ENCODE measurements around the gene PIWIL4.

Gene PIWIL4

DNA sequence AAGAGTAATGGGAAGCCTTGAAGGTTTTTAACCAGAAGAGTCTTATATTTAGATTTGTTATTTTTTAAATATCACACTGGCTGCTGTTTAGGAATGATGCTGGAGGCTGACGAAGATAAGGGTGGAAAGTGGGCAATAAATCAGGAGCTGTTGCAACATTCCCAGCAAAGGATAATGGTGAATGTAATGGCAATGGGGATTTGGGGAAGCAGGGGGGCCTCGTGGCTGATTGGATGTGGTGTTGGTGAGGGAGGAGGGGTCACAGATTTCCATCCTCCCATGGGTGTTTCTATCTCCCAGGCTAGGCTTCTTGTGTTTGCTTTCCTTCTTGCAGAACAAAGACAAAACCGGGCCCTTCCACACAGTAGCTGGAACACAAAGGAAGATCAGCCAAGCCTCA is 80.8 kb downstream of the PIWIL4 start:
- peak overlapping the region; percentile 25 for H3K9ac ChIP-seq (ENCODE audit: low read length)

DNA sequence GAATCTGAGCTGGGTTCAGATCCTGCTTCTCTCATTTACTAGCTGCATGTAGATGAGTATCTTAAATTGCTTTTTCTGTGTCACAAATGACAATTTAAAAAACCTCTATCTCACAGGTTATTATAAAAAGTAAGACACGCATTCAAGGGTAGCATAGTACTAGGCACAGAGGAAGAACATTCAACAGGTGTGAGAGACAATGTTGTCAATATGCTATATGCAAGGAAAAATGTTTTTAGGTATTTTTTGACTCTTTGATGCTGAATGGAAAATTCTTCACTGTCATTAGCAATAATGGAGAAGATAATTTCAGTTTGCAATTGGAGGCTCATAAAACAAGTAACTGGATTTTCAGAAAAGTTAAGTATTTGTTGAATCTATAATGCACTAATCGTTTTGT is 81.6 kb downstream of the PIWIL4 start:
- Histone ChIP-seq H3K4me1 (ENCODE audit: control insufficient read depth, low read depth, low read length) (peaks cover 52% of the 10 kb centered on the region), H3K27ac (ENCODE audit: low read length) (no peak overlapping the region), H3K36me3 (ENCODE audit: control insufficient read depth, low read depth, low read length) (peaks cover 9% of the 10 kb centered on the region), H3K9ac (ENCODE audit: low read length) (peak overlapping the region; percentile 25), H3K27me3 (ENCODE audit: control insufficient read depth, insufficient read depth, low read length) (no peaks in the 10 kb centered on the region), H3K4me3 (ENCODE audit: low read length) (peak overlapping the region; percentile 12), H3K9me3 (ENCODE audit: control insufficient read depth, low read depth, low read length) (no peaks in the 10 kb centered on the region)

More for the DNA sequence above, 80.8 kb downstream of the PIWIL4 start:
- no peaks in the 10 kb centered on the region for H3K9me3 ChIP-seq (ENCODE audit: control insufficient read depth, low read depth, low read length)
- no peaks in the 10 kb centered on the region for H3K27me3 ChIP-seq (ENCODE audit: control insufficient read depth, insufficient read depth, low read length)
- H3K36me3 ChIP-seq (ENCODE audit: control insufficient read depth, low read depth, low read length): peaks cover 9% of the 10 kb centered on the region
- H3K4me1 ChIP-seq (ENCODE audit: control insufficient read depth, low read depth, low read length): peaks cover 44% of the 10 kb centered on the region
- H3K27ac ChIP-seq (ENCODE audit: low read length): no peak overlapping the region
- peak overlapping the region; percentile 12 for H3K4me3 ChIP-seq (ENCODE audit: low read length)

DNA sequence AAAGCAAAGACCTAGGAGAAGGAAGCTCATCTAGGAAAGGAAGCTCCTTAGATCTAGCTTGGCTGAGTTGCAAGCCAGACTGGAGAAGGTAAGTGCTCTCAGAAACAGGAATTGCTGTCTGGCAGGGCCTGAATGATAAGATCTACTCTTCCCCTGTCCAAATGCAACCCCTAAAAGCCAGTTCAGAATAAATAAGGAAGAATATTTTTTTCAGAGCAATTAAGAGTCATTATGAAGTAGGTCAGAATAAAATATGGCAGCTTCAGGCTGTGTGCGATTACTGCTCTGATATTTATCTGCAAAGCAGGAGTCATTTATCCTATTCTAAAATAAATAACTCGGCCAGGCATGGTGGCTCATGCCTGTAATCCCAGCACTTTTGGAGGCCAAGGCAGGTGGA is 82.1 kb downstream of the PIWIL4 start:
- H3K27me3 ChIP-seq (ENCODE audit: control insufficient read depth, insufficient read depth, low read length): no peaks in the 10 kb centered on the region

DNA sequence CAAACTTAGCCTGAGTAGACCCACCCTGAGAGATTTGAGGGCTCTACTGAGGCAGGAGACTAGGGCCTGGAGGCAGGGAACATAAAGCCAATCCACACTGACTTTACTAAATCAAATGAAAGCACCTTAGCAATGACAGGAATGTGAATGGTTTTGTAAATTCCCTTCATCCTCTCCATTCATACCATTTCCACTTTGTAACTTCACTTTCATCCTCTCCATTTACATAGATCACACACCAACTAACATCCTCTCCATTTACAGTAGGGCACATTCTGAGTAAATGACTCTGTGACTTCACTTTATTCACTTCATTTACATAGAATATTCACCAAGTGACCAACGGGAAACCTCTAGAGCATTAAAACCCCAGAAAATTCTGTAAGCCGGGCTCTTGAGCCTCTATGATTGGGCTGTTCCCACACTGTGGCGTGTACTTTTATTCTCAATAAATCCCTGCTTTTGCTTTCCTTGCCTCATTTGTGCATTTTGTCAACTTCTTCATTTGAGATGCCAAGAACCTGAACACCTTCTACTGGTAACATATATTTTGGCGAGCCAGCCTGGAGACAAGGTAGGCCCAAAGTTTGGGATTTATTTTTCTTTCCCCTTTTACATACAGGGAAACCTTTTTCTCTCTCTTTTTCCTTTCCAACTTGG is 82.9 kb downstream of the PIWIL4 start:
- Histone ChIP-seq H3K4me1 (ENCODE audit: control insufficient read depth, low read depth, low read length) (peaks cover 60% of the 10 kb centered on the region), H3K4me3 (ENCODE audit: low read length) (peak overlapping the region; percentile 77), H3K27ac (ENCODE audit: low read length) (peak overlapping the region; percentile 56), H3K9me3 (ENCODE audit: control insufficient read depth, low read depth, low read length) (no peaks in the 10 kb centered on the region), H3K9ac (ENCODE audit: low read length) (peak overlapping the region; percentile 79), H3K36me3 (ENCODE audit: control insufficient read depth, low read depth, low read length) (peaks cover 12% of the 10 kb centered on the region), H3K27me3 (ENCODE audit: control insufficient read depth, insufficient read depth, low read length) (no peaks in the 10 kb centered on the region)

More for the DNA sequence above, 82.1 kb downstream of the PIWIL4 start:
- Histone ChIP-seq H3K9ac (ENCODE audit: low read length) (no peak overlapping the region), H3K27ac (ENCODE audit: low read length) (no peak overlapping the region), H3K9me3 (ENCODE audit: control insufficient read depth, low read depth, low read length) (no peaks in the 10 kb centered on the region), H3K4me1 (ENCODE audit: control insufficient read depth, low read depth, low read length) (peaks cover 52% of the 10 kb centered on the region), H3K36me3 (ENCODE audit: control insufficient read depth, low read depth, low read length) (peaks cover 9% of the 10 kb centered on the region), H3K4me3 (ENCODE audit: low read length) (peak overlapping the region; percentile 12)

DNA sequence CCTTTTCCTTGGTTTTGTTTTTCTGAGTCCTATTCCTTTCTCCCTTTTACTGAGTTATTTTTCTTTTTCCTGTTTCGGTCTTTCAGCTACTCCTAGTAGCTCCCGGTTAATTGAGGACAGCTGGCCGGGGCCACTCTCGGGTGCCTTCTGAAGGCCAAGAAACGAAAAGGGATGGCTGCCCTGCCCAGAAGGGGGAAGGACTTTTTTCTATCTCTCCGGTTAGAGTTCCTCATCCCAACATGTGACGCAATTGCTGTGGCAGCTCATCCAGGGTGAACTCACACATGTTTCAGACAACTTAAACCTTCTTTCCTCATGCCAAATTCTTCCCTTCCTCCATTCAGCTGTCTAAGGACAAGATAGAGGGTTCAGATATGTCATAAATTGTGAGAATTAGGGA is 83.6 kb downstream of the PIWIL4 start:
- peaks cover 66% of the 10 kb centered on the region for H3K4me1 ChIP-seq (ENCODE audit: control insufficient read depth, low read depth, low read length)
- no peaks in the 10 kb centered on the region for H3K9me3 ChIP-seq (ENCODE audit: control insufficient read depth, low read depth, low read length)
- peak overlapping the region; percentile 79 for H3K9ac ChIP-seq (ENCODE audit: low read length)
- H3K27me3 ChIP-seq (ENCODE audit: control insufficient read depth, insufficient read depth, low read length): no peaks in the 10 kb centered on the region
- H3K27ac ChIP-seq (ENCODE audit: low read length): peak overlapping the region; percentile 56
- H3K36me3 ChIP-seq (ENCODE audit: control insufficient read depth, low read depth, low read length): peaks cover 16% of the 10 kb centered on the region
- peak overlapping the region; percentile 77 for H3K4me3 ChIP-seq (ENCODE audit: low read length)

DNA sequence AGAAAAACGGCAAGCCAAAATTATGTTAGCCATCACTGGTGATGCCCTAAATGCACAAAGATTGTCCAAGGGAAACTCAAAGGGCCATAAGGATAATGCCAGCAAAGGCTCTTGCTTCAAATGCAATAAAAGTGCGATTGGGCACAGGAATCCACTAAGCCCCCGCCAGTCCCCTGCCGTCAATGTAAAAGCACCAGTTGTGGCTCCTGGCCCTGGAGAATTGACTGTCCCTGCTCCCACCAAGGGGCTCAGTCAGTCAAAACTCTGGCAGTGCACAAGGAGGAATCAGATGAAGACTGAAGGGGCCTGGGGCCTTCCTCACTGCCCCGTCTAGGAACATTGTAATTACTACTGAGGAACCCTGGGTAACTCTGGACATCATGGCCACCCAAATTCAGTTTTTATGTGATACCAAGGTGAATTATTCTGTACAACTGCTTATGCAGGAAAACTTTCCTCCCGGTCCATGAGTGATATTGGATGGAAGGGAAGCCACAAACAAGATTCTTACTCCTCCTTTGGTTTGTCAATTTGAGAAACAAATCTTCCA is 85.6 kb downstream of the PIWIL4 start:
- peak overlapping the region; percentile 20 for H3K9ac ChIP-seq (ENCODE audit: low read length)
- H3K9me3 ChIP-seq (ENCODE audit: control insufficient read depth, low read depth, low read length): no peaks in the 10 kb centered on the region
- H3K4me1 ChIP-seq (ENCODE audit: control insufficient read depth, low read depth, low read length): peaks cover 77% of the 10 kb centered on the region
- H3K36me3 ChIP-seq (ENCODE audit: control insufficient read depth, low read depth, low read length): peaks cover 32% of the 10 kb centered on the region
- peak overlapping the region; percentile 77 for H3K4me3 ChIP-seq (ENCODE audit: low read length)
- H3K27ac ChIP-seq (ENCODE audit: low read length): no peak overlapping the region
- H3K27me3 ChIP-seq (ENCODE audit: control insufficient read depth, insufficient read depth, low read length): no peaks in the 10 kb centered on the region

DNA sequence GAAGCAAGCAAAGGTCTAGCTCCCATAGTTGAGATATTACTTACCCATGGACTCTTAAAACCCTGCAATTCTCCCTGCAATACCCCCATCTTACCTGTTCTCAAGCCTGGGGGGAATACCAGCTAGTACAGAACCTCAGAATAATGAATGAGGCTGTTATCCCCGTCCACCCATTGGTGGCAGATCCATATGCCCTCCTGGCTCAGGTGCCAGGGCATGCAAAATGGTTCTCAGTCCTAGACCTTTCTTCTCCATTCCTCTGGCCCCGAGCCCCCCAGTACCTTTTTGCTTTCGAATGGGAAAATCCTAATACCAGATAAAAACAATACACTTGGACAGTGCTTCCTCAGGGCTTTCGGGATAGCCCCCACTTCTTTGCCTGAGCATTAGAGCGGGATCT is 86.4 kb downstream of the PIWIL4 start:
- no peaks in the 10 kb centered on the region for H3K27me3 ChIP-seq (ENCODE audit: control insufficient read depth, insufficient read depth, low read length)
- H3K27ac ChIP-seq (ENCODE audit: low read length): no peak overlapping the region
- H3K4me1 ChIP-seq (ENCODE audit: control insufficient read depth, low read depth, low read length): peaks cover 70% of the 10 kb centered on the region

DNA sequence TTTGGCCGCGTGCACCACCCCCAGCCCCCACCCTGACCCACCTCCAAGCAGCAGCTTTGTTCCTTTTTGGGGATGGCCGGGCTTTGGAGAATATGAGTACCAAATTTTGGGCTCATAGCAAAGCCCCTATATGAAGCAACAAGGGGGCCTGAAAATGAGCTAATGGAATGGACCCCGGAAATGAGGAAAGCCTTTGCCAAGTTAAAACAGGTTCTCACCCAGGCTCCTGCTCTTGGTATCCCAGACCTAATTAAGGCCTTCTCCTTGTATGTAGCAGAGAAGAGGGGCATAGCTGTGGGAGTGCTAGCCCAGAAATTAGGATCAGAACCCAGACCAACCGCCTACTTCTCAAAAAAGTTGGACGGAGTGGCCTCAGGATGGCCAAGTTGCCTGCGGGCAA is 87.0 kb downstream of the PIWIL4 start:
- Histone ChIP-seq H3K36me3 (ENCODE audit: control insufficient read depth, low read depth, low read length) (peaks cover 35% of the 10 kb centered on the region), H3K9me3 (ENCODE audit: control insufficient read depth, low read depth, low read length) (no peaks in the 10 kb centered on the region), H3K4me1 (ENCODE audit: control insufficient read depth, low read depth, low read length) (peaks cover 63% of the 10 kb centered on the region), H3K27ac (ENCODE audit: low read length) (no peak overlapping the region), H3K9ac (ENCODE audit: low read length) (no peak overlapping the region), H3K27me3 (ENCODE audit: control insufficient read depth, insufficient read depth, low read length) (no peaks in the 10 kb centered on the region), H3K4me3 (ENCODE audit: low read length) (no peak overlapping the region)

More for the DNA sequence above, 86.4 kb downstream of the PIWIL4 start:
- no peak overlapping the region for H3K9ac ChIP-seq (ENCODE audit: low read length)
- H3K36me3 ChIP-seq (ENCODE audit: control insufficient read depth, low read depth, low read length): peaks cover 35% of the 10 kb centered on the region
- H3K4me3 ChIP-seq (ENCODE audit: low read length): peak overlapping the region; percentile 77
- no peaks in the 10 kb centered on the region for H3K9me3 ChIP-seq (ENCODE audit: control insufficient read depth, low read depth, low read length)

DNA sequence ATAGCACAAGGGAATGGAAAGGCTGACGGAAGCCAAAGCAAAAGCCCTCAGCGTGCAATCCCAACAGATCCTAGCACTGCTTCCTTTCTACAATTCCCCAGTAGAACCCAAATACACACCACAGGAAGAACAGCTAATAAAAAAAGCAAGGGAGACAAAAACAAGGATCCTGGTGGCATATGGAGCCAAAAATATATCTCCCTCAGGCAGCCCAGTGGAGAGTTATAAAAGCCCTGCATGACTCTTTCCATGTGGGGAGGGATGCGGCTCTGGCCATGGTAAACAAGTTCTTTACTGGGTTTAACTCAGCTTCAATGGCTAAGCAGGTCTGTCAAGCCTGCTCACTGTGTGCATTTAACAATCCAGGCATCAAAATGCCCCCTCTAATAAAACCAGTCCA is 88.1 kb downstream of the PIWIL4 start:
- Histone ChIP-seq H3K4me1 (ENCODE audit: control insufficient read depth, low read depth, low read length) (peaks cover 56% of the 10 kb centered on the region), H3K27ac (ENCODE audit: low read length) (no peak overlapping the region), H3K4me3 (ENCODE audit: low read length) (no peak overlapping the region), H3K9ac (ENCODE audit: low read length) (no peak overlapping the region), H3K36me3 (ENCODE audit: control insufficient read depth, low read depth, low read length) (peaks cover 35% of the 10 kb centered on the region), H3K27me3 (ENCODE audit: control insufficient read depth, insufficient read depth, low read length) (no peaks in the 10 kb centered on the region), H3K9me3 (ENCODE audit: control insufficient read depth, low read depth, low read length) (no peaks in the 10 kb centered on the region)

DNA sequence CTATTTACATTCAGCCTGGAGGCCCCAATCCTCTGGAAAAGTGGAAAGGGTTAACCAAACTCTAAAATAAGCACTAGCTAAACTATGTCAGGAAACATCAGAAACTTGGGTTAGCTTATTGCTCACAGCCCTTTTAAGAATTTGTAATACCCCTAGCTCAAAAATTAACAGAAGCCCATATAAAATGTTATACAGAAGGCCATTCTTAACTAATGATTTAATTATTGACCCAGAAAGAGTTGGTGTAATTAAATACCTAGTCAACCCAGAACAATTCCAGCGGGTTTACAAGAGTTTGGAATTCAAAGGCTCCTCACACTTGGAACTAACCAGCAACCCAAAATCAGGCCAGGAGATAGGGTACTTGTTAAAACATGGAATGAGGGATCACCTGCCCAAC is 88.8 kb downstream of the PIWIL4 start:
- H3K9ac ChIP-seq (ENCODE audit: low read length): no peak overlapping the region
- H3K27me3 ChIP-seq (ENCODE audit: control insufficient read depth, insufficient read depth, low read length): no peaks in the 10 kb centered on the region
- H3K36me3 ChIP-seq (ENCODE audit: control insufficient read depth, low read depth, low read length): peaks cover 32% of the 10 kb centered on the region
- no peak overlapping the region for H3K4me3 ChIP-seq (ENCODE audit: low read length)
- peaks cover 50% of the 10 kb centered on the region for H3K4me1 ChIP-seq (ENCODE audit: control insufficient read depth, low read depth, low read length)
- H3K27ac ChIP-seq (ENCODE audit: low read length): no peak overlapping the region
- H3K9me3 ChIP-seq (ENCODE audit: control insufficient read depth, low read depth, low read length): no peaks in the 10 kb centered on the region

DNA sequence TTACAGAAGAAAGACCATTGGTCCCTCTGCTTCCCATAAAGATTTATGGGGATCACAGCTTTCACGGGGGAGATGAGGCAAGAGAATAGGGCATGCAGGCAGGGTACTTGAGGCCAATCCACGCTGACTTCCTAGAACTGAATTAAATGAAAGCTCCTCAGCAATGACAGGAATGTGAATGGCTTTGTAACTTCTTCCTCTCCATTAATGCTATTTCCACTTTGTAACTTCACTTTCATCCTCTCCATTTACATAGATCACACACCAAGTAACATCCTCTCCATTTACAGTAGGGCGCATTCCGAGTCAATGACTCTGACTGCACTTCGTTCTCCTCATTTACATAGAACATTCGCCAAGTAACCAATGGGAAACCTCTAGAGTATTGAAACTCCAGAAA is 89.8 kb downstream of the PIWIL4 start:
- H3K36me3 ChIP-seq (ENCODE audit: control insufficient read depth, low read depth, low read length): peaks cover 35% of the 10 kb centered on the region
- no peaks in the 10 kb centered on the region for H3K27me3 ChIP-seq (ENCODE audit: control insufficient read depth, insufficient read depth, low read length)
- H3K4me3 ChIP-seq (ENCODE audit: low read length): no peak overlapping the region
- H3K4me1 ChIP-seq (ENCODE audit: control insufficient read depth, low read depth, low read length): peaks cover 54% of the 10 kb centered on the region
- no peak overlapping the region for H3K27ac ChIP-seq (ENCODE audit: low read length)
- no peaks in the 10 kb centered on the region for H3K9me3 ChIP-seq (ENCODE audit: control insufficient read depth, low read depth, low read length)
- no peak overlapping the region for H3K9ac ChIP-seq (ENCODE audit: low read length)

DNA sequence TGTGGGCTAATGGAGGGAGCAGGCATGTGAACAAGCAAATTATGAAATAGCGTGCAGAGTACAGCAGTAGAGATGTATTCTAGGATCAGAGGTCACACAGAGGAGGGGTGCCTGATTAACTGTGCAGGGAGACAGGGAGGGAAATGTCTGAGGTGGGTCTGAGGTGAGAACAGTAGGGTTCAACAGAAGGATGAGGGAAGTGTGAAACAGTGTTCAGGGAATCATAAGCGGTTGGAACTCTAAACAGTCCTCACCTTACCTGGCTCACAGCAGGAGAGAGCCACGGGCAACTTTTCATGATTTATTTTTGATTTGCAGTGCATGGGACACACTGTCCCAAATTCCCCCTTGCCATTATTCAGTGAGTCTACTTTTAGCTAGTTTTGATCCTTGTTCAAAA is 90.5 kb downstream of the PIWIL4 start:
- peaks cover 31% of the 10 kb centered on the region for H3K36me3 ChIP-seq (ENCODE audit: control insufficient read depth, low read depth, low read length)
- H3K4me3 ChIP-seq (ENCODE audit: low read length): no peak overlapping the region
- H3K9me3 ChIP-seq (ENCODE audit: control insufficient read depth, low read depth, low read length): no peaks in the 10 kb centered on the region
- H3K9ac ChIP-seq (ENCODE audit: low read length): no peak overlapping the region
- H3K27me3 ChIP-seq (ENCODE audit: control insufficient read depth, insufficient read depth, low read length): no peaks in the 10 kb centered on the region
- no peak overlapping the region for H3K27ac ChIP-seq (ENCODE audit: low read length)
- H3K4me1 ChIP-seq (ENCODE audit: control insufficient read depth, low read depth, low read length): peaks cover 54% of the 10 kb centered on the region

Data from iPS-18a (cell line).